Bronchial epithelial cell (primary cell): Measurements from ENCODE around the gene FAM217B. TPM values are rescaled to one million over a fixed set of nuclear protein-coding genes. Genes with fewer than 3 reads are reported as not detected.
A peak's percentile ranks its signal among the peaks of the same experiment; 100 is the strongest.

ENCODE experiments used
- DNase-seq: peaks from one replicate; pipeline ENCODE4 v3.0.0-alpha.2; 2010; ENCODE audit warnings: low read depth
- FAIRE-seq: peaks from 2 replicates; lab custom pipeline; 2011; peaks lifted over from hg19 to GRCh38; lab: Jason Lieb, UNC
- H3K27me3 ChIP-seq: 2 replicates; pipeline ENCODE4 v1.5.1; 2011; ENCODE audit warnings: low read length; ENCODE audit not compliant: control insufficient read depth, insufficient read depth
- H3K36me3 ChIP-seq: 2 replicates; pipeline ENCODE4 v1.5.1; 2011; ENCODE audit warnings: low read length; ENCODE audit not compliant: control insufficient read depth, insufficient read depth
- H3K4me3 ChIP-seq: 2 replicates; pipeline ENCODE4 v1.5.1; 2011; ENCODE audit warnings: mild to moderate bottlenecking, low read depth, low read length, control low read depth
- total RNA-seq: library from RNA; depleted of rRNA; stranded (reverse); fragments of >200 nt; gene quantifications from 2 replicates; pipeline ENCODE4 v1.2.1, GENCODE V29; 2014
- TF ChIP-seq, protein P1 (sequence below): IDR thresholded peaks from 2 replicates; pipeline ENCODE4 v1.5.1; 2011; ENCODE audit warnings: mild to moderate bottlenecking, moderate library complexity, low read length, control low read depth, inconsistent platforms; ENCODE audit not compliant: insufficient read depth, severe bottlenecking

The FAM217B gene
- total RNA-seq, 1 donor from 2014 or later, result 4.5 TPM

GRCh38 chr20:59993736-59994430, 53.7 kb downstream of the FAM217B start:
- TF ChIP-seq, protein P1, sequence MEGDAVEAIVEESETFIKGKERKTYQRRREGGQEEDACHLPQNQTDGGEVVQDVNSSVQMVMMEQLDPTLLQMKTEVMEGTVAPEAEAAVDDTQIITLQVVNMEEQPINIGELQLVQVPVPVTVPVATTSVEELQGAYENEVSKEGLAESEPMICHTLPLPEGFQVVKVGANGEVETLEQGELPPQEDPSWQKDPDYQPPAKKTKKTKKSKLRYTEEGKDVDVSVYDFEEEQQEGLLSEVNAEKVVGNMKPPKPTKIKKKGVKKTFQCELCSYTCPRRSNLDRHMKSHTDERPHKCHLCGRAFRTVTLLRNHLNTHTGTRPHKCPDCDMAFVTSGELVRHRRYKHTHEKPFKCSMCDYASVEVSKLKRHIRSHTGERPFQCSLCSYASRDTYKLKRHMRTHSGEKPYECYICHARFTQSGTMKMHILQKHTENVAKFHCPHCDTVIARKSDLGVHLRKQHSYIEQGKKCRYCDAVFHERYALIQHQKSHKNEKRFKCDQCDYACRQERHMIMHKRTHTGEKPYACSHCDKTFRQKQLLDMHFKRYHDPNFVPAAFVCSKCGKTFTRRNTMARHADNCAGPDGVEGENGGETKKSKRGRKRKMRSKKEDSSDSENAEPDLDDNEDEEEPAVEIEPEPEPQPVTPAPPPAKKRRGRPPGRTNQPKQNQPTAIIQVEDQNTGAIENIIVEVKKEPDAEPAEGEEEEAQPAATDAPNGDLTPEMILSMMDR, result no peak
- H3K27me3 ChIP-seq, result no peaks in the 10 kb centered on the region
- DNase-seq (no peak), FAIRE-seq (no peak)
- no peak overlapping the region for H3K4me3 ChIP-seq
- H3K36me3 ChIP-seq, result no peaks in the 10 kb centered on the region

GRCh38 chr20:59994697-59995122, 54.5 kb downstream of the FAM217B start:
- peak; percentile 95 for FAIRE-seq
- H3K36me3 ChIP-seq, result no peaks in the 10 kb centered on the region
- H3K4me3 ChIP-seq, result no peak overlapping the region
- peak; percentile 97 for DNase-seq
- H3K27me3 ChIP-seq, result no peaks in the 10 kb centered on the region
- TF ChIP-seq, protein P1, result no peak

GRCh38 chr20:59996108-59996507, 55.9 kb downstream of the FAM217B start:
- H3K36me3 ChIP-seq, result no peaks in the 10 kb centered on the region
- TF ChIP-seq, protein P1, result no peak
- no peaks in the 10 kb centered on the region for H3K27me3 ChIP-seq
- no peak for DNase-seq
- no peak for FAIRE-seq
- no peak overlapping the region for H3K4me3 ChIP-seq

DNA sequence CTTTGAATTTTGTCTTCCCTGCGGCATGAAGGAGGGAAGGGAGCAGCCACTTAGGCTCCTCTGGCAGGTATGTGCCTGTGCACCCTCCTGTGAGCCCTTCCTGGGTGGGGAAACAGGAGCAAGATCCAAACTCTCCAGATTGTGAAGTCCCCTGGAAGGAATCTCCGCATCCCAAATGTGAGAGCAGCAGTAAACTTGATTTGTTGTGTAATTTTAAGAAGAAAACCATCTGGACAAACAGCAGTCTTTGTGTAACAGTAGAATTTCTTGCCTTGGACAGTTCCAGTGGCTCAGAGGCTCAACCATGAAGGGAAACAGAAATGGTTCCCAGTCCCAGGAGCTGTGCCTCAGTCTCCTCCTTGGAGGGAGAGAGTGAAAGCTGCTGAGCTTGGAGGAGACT, 57.7 kb downstream of the FAM217B start:
- no peaks in the 10 kb centered on the region for H3K36me3 ChIP-seq
- H3K27me3 ChIP-seq, result no peaks in the 10 kb centered on the region
- no peak overlapping the region for H3K4me3 ChIP-seq
- DNase-seq (no peak), FAIRE-seq (no peak)
- TF ChIP-seq, protein P1, result no peak

Other genes starting within 250 kb of the FAM217B start
- 0.26 and 0.51 TPM in 2 replicates for gene SYCP2, start 6.8 kb upstream of the FAM217B start, total RNA-seq
- 9.5 and 12.2 TPM in 2 replicates for gene PPP1R3D, start 84 bp upstream of the FAM217B start, total RNA-seq
- gene CDH26, start 18.0 kb downstream of the FAM217B start, total RNA-seq, result 2.4 and 8.4 TPM in 2 replicates